Sigmoid colon (tissue), 7 donors: ENCODE measurements around the gene DLGAP3. TPM values are rescaled to one million over a fixed set of nuclear protein-coding genes. Genes with fewer than 3 reads are reported as not detected.

Experiments used
- DNase-seq: peaks from one replicate; pipeline ENCODE4 v3.0.0-alpha.2; 2019
- H3K27ac ChIP-seq, 4 donors: fragments of 200-600 bp; sonication (generic); one replicate each; pipeline ENCODE4 v1.5.1; 2016 to 2019; ENCODE audit warnings: mild to moderate bottlenecking in 1 of 4
- H3K27me3 ChIP-seq, 3 donors: fragments of 200-600 bp; sonication (generic); one replicate each; pipeline ENCODE4 v1.5.1; 2019; ENCODE audit warnings: mild to moderate bottlenecking in 1 of 3
- H3K36me3 ChIP-seq, 4 donors: fragments of 200-600 bp; sonication (generic); one replicate each; pipeline ENCODE4 v1.5.1; 2016 to 2019
- H3K4me1 ChIP-seq, 4 donors: fragments of 200-600 bp; sonication (generic); one replicate each; pipeline ENCODE4 v1.5.1; 2017 to 2019
- H3K4me3 ChIP-seq, 4 donors: fragments of 200-600 bp; sonication (generic); one replicate each; pipeline ENCODE4 v1.5.1; 2017 to 2019; ENCODE audit warnings: mild to moderate bottlenecking in 2 of 4, moderate library complexity in 1 of 4
- H3K9me3 ChIP-seq, 4 donors: fragments of 200-600 bp in 3 of 4; sonication (generic) in 3 of 4; one replicate each; pipeline versions ENCODE4 v1.5.1 to v1.6.1; 2013 to 2019
- EP300 ChIP-seq, 4 donors: sonication (generic); formaldehyde crosslinking; IDR thresholded peaks; one replicate each; pipeline ENCODE4 v1.6.1; 2017; ENCODE audit warnings: antibody characterized with exemption in 4 of 4
- POLR2A ChIP-seq, 2 donors: fragments of 450-650 bp; IDR thresholded peaks; one replicate each; pipeline ENCODE4 v1.6.1; 2016; ENCODE audit warnings: antibody characterized with exemption in 2 of 2, mild to moderate bottlenecking in 2 of 2, moderate library complexity in 2 of 2
- POLR2AphosphoS5 ChIP-seq, 4 donors: sonication (generic); formaldehyde crosslinking; IDR thresholded peaks; one replicate each; pipeline ENCODE4 v1.6.1; 2017; ENCODE audit warnings: antibody characterized with exemption in 4 of 4
- WGBS, 2 donors: extraction: QIAGEN DNeasy Blood & Tissue Kit; methylation state at CpG; one replicate each; pipeline ENCODE4 v1.1.7; 2013; 5-methylcytosine and 5-hydroxymethylcytosine counted together
- intact Hi-C: fragments of 100-400 bp; cut with DNase I; formaldehyde crosslinking; loops from one replicate; pipeline ENCODE4 v1.15.1; 2023
- polyA plus RNA-seq, 3 donors: library from polyadenylated mRNA; stranded (reverse); fragments of 200-250 nt; gene quantifications; one replicate each; pipeline ENCODE4 v1.2.3, GENCODE V29; 2013
- total RNA-seq, 4 donors: library from RNA; depleted of rRNA; stranded (reverse); fragments of >200 nt; gene quantifications; one replicate each; pipeline ENCODE4 v1.1.0, GENCODE V29; 2016
- TF ChIP-seq, protein P1 (sequence below), 4 experiments: fragments of 450-650 bp in 3 of 4; fragments of 200-600 bp in 1 of 4; IDR thresholded peaks; one replicate each; pipeline ENCODE4 v1.5.1; 2016 to 2019; ENCODE audit warnings: antibody characterized with exemption in 4 of 4, mild to moderate bottlenecking in 3 of 4, moderate library complexity in 2 of 4
- donor health status: healthy with polysubstance abuse.
- donor health status: Bipolar disorder and iron deficiency.
- donor health status: healthy.

The DLGAP3 gene
- total and polyA plus RNA-seq, 7 donors = 0.36 to 0.68 (median 0.55) TPM; not detected in 2

DNA sequence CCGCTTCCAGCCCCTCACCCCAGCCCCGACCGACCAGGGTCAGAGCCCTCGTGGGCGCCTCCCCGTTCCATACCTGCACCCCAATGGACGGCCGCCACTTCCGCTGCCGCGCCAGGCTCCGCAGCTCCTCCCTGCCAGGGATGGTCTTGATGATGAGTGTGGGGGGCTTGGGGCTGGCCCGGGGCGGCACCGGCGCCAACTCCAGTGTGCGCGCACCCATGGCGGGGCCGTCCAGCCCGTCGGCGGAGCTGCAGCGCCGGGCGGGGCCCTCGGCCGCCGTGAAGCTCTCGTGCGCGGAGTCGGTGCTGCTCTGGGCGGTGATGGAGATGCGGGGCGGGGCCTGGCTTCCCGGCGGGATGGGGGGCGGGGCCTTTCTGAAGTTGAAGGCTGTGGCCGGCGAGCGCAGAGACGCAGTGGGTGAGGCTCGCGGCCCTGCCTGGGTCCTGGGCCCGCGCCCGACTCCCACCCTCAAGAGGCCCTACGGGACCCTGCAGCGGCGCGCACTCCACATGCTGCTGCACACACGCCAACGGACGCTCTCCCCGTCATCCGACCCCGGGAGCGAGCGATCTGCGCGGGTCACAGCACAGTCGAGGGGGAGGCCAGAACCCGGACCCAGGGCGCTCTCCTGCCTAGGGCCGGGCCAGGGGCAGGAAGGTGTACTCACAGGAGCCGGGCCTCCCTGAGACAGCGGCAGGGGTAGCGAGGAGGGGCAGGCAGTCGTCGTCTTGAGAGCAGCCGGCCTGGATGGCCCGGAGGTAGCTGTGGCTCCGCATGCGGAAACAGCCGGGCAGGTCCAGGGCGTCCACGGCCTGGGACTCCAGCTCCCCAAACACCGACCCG lies 43.8 kb downstream of the DLGAP3 start:
- Histone ChIP-seq H3K27ac (no peak overlapping the region), H3K27me3 (peaks cover 17 to 40% (median 35%) of the 10 kb centered on the region in 3 donors), H3K9me3 (no peaks in the 10 kb centered on the region), H3K4me3 (peak overlapping the region in 3 of 4 donors; percentile 21 to 42 (median 38)), H3K36me3 (no peaks in the 10 kb centered on the region), H3K4me1 (peaks cover 0 to 12% (median 10%) of the 10 kb centered on the region in 4 donors)
- DNase-seq = no peak
- no peak for TF ChIP-seq POLR2AphosphoS5 (IDR thresholded peaks at IDR 0.05)
- TF ChIP-seq, protein P1, sequence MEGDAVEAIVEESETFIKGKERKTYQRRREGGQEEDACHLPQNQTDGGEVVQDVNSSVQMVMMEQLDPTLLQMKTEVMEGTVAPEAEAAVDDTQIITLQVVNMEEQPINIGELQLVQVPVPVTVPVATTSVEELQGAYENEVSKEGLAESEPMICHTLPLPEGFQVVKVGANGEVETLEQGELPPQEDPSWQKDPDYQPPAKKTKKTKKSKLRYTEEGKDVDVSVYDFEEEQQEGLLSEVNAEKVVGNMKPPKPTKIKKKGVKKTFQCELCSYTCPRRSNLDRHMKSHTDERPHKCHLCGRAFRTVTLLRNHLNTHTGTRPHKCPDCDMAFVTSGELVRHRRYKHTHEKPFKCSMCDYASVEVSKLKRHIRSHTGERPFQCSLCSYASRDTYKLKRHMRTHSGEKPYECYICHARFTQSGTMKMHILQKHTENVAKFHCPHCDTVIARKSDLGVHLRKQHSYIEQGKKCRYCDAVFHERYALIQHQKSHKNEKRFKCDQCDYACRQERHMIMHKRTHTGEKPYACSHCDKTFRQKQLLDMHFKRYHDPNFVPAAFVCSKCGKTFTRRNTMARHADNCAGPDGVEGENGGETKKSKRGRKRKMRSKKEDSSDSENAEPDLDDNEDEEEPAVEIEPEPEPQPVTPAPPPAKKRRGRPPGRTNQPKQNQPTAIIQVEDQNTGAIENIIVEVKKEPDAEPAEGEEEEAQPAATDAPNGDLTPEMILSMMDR (IDR thresholded peaks at IDR 0.05) = no peak
- TF ChIP-seq EP300 (IDR thresholded peaks at IDR 0.05) = no peak
- TF ChIP-seq POLR2A (IDR thresholded peaks at IDR 0.05) = no peak
- 3 to 4% methylated on average over 80 of the region's 80 CpGs for WGBS, 2 donors
- intact Hi-C loops = no loop called here

DNA sequence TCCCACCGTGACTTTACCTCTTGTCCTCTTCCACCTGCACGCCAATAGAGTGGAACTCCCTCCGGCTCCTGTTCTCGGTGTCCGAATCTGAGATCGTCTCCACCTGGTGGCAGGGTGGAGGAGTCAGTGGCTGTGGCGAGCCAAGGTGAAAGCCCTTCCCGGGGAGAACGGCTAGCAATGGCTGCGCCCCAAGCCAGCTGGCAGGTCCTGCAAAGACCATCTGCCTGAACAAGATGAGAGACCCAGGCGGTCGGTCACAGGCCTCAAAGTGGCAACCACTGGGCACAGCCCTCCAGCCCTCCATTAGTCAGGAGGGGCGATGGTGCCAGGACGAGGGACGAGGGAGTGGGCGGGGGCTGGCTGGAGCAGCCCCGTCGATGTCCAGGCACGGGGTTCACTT lies 44.5 kb downstream of the DLGAP3 start:
- peaks cover 0 to 12% (median 10%) of the 10 kb centered on the region in 4 donors for H3K4me1 ChIP-seq
- H3K27ac ChIP-seq = no peak overlapping the region
- no peaks in the 10 kb centered on the region for H3K36me3 ChIP-seq
- WGBS, 2 donors = 21 to 29% methylated on average over 19 of the region's 19 CpGs
- intact Hi-C loops = no loop called here
- peaks cover 17 to 44% (median 35%) of the 10 kb centered on the region in 3 donors for H3K27me3 ChIP-seq
- no peak for DNase-seq
- no peaks in the 10 kb centered on the region for H3K9me3 ChIP-seq
- H3K4me3 ChIP-seq = peak overlapping the region in 2 of 4 donors; percentile 38 to 42
- TF ChIP-seq POLR2A (IDR thresholded peaks at IDR 0.05) = no peak
- TF ChIP-seq POLR2AphosphoS5 (IDR thresholded peaks at IDR 0.05) = no peak
- TF ChIP-seq, protein P1 (IDR thresholded peaks at IDR 0.05) = no peak
- no peak for TF ChIP-seq EP300 (IDR thresholded peaks at IDR 0.05)

- Histone ChIP-seq H3K9me3 (no peaks in the 10 kb centered on the region), H3K36me3 (no peaks in the 10 kb centered on the region), H3K4me3 (no peak overlapping the region), H3K27ac (no peak overlapping the region), H3K4me1 (peaks cover 0 to 12% (median 10%) of the 10 kb centered on the region in 4 donors), H3K27me3 (peaks cover 17 to 49% (median 35%) of the 10 kb centered on the region in 3 donors)
- intact Hi-C loops = no loop called here
- TF ChIP-seq POLR2A (IDR thresholded peaks at IDR 0.05) (no peak), POLR2AphosphoS5 (IDR thresholded peaks at IDR 0.05) (no peak), EP300 (IDR thresholded peaks at IDR 0.05) (no peak)
- TF ChIP-seq, protein P1 (IDR thresholded peaks at IDR 0.05) = no peak
- WGBS, 2 donors = 52 to 61% methylated on average over 3 of the region's 3 CpGs
- DNase-seq = no peak
Observed at GRCh38 chr1:34884536-34884935, 44.9 kb downstream of the DLGAP3 start.

GRCh38 chr1:34879230-34879629 lies 50.2 kb downstream of the DLGAP3 start:
- no peaks in the 10 kb centered on the region for H3K9me3 ChIP-seq
- no peak overlapping the region for H3K27ac ChIP-seq
- TF ChIP-seq, protein P1 (IDR thresholded peaks at IDR 0.05) = no peak
- no peak for TF ChIP-seq POLR2AphosphoS5 (IDR thresholded peaks at IDR 0.05)
- no peak for TF ChIP-seq EP300 (IDR thresholded peaks at IDR 0.05)
- TF ChIP-seq POLR2A (IDR thresholded peaks at IDR 0.05) = no peak
- H3K27me3 ChIP-seq = peaks cover 0 to 73% (median 11%) of the 10 kb centered on the region in 3 donors
- 42 to 67% methylated on average over 9 of the region's 9 CpGs for WGBS, 2 donors
- intact Hi-C loops = no loop called here
- no peaks in the 10 kb centered on the region for H3K4me1 ChIP-seq
- DNase-seq = no peak
- no peaks in the 10 kb centered on the region for H3K36me3 ChIP-seq
- no peak overlapping the region for H3K4me3 ChIP-seq
